Islet of Langerhans (tissue), 1 donor: ENCODE data around the gene GPATCH8.

Source experiments
- FAIRE-seq: peaks from one replicate; lab custom pipeline; 2011; peaks lifted over from hg19 to GRCh38; lab: Jason Lieb, UNC

The GPATCH8 gene

GRCh38 chr17:44354582-44355561 lies 148.3 kb downstream of the GPATCH8 start:
- FAIRE-seq = no peak

DNA sequence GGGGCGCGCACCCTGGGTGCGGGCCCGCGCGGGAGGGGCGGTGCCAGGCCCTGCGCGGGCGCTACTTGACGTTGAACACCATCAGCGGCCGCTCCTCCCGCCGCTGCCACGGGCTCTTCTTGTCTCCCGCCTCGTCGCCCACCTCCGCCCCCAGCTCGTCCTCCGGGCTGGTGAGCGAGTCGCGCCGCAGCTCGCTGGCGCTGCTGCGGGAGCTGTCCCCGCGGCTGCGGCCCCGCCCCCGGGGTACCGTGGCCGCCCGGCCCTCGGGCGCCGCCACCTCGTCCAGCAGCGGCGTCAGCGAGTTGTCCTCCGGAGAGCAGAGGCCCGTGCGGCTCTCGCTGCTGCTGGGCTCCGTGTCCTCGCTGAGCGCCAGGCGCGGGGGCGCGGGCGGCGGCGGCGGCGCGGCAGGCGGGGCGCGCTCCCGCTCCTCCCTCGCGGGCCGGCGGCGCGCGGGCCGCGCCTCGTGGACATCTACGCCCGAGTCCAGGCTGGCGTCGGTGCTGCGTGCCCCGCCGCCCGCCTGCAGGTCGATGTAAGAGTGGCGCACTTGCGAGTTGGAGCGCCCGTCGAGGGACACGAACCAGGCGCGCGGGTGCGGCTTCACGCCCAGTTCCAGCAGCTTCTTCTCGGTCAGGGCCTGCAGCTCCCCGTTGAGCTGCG lies 149.4 kb downstream of the GPATCH8 start:
- no peak for FAIRE-seq

- FAIRE-seq = no peak
These were observed 150.2 kb downstream of the GPATCH8 start for GRCh38 chr17:44352828-44353671.

GRCh38 chr17:44351961-44352827 lies 151.0 kb downstream of the GPATCH8 start:
- no peak for FAIRE-seq

- no peak for FAIRE-seq
These were observed 151.7 kb downstream of the GPATCH8 start for GRCh38 chr17:44351464-44351863.

- no peak for FAIRE-seq
These were observed 152.4 kb downstream of the GPATCH8 start for GRCh38 chr17:44350733-44351226.

- no peak for FAIRE-seq
These were observed 153.6 kb downstream of the GPATCH8 start for GRCh38 chr17:44349553-44350070.

DNA sequence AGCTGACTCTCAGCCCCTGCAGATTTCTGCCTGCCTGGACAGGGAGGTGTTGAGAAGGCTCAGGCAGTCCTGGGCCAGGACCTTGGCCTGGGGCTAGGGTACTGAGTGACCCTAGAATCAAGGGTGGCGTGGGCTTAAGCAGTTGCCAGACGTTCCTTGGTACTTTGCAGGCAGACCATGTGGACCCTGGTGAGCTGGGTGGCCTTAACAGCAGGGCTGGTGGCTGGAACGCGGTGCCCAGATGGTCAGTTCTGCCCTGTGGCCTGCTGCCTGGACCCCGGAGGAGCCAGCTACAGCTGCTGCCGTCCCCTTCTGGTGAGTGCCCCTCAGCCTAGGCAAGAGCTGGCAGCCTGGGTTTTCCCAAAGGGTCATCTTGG lies 154.2 kb downstream of the GPATCH8 start:
- no peak for FAIRE-seq

- FAIRE-seq = no peak
These were observed 154.8 kb downstream of the GPATCH8 start for GRCh38 chr17:44348234-44348987.
